HTERT RPE-1 (cell line): ENCODE data around the gene FAM153A.
"Not testable (repeated sequence)": the region's sequence is repeated elsewhere in the genome, so short reads cannot be mapped to it uniquely, and the experiment has no call there.

Experiments
- in situ Hi-C: fragments of 300-500 bp; cut with MboI; formaldehyde crosslinking; loops from 4 replicates; pipeline ENCODE4 v1.14.3; 2020; ENCODE audit warnings: low sequenced_read_pairs

FAM153A gene

DNA sequence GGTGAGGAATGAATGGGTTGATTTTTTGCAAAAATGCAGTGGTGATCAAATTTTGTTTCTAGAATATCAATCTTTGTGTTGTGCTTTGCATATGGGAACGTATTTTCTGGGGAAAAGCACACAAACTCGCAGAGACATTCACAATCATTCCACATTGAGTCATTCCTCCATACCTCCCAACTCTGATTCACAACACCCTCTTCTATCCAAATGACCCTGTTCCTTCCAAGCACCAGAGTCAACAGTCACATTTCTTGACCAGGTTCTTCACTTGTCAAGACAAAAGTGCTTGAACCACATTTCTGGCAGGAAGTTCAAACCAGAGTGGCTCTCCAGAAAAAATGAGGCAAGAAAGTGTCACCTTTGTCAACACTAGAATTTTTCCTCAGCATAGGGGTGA is 35.3 kb downstream of the FAM153A start:
- in situ Hi-C loops, result not testable (repeated sequence)

GRCh38 chr5:177724858-177725257 is 57.8 kb downstream of the FAM153A start:
- in situ Hi-C loops, result not testable (repeated sequence)

DNA sequence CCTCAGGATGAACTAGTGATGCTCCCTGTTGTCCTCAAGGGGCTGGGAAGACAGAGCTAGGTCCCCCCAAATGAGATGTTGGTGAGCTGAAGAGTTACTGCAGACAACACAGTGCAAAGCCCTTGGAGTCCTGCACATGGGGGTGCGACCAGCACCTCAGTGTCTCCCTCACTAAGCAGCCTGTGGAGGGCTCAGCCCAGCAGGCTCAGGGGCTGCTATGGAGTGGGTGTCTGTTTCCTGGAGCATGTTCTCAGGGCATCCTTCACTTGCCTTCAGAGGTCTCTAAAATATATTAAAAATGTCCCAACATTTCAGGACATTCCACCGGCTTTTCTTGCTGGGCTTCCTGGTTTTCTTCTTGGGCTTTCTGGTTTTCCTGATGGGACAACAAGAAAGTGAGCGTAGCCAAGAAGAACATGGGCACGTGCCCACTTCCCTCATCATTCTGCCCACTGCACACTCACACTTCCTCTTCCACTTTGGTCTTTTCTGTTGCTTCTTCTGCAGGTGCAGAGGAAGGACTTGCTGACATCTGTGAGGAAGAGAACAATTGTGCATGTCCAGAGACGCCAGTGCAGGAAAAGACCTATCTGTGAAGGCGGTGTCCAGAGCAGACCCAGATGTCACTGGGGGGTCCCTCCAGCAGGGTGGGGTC is 58.7 kb downstream of the FAM153A start:
- in situ Hi-C loops, result not testable (repeated sequence)

DNA sequence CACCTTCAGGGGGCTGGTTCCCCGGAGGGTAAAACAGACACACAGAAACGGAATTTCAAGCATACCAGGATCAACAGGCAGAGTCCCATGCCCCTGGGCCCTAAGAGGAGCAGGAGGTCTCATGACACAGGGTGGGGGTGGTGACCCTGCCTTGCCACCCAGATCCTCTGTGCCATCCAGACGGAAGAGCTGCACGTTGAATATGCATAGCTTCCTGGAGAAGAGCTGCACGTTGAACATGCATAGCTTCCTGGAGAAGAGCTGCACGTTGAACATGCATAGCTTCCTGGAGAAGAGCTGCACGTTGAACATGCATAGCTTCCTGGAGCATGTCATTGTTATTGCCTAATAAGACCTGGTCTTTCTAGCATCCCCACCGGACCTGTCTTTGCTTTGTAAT is 59.9 kb downstream of the FAM153A start:
- in situ Hi-C loops, result not testable (repeated sequence)

GRCh38 chr5:177719989-177720388 is 62.7 kb downstream of the FAM153A start:
- in situ Hi-C loops, result not testable (repeated sequence)

DNA sequence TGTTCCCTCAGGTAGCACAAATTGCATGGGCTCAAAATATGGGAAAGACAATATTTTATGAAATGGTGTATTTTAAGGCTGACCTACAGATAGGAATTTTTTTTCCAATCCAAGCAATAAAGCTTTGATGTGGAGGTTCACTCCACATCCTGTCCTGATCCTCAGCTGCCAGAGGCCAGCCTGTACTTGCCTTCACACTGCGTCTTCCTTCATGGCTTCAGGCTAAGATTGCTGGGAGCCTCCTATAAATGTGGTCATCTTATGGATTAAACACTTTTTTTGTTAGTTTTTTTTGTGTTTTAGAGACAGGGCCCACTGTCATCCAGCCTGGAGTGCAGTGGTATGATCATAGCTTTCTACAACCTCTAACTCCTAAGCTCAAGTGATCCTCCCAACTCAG is 67.3 kb downstream of the FAM153A start:
- in situ Hi-C loops, result not testable (repeated sequence)

DNA sequence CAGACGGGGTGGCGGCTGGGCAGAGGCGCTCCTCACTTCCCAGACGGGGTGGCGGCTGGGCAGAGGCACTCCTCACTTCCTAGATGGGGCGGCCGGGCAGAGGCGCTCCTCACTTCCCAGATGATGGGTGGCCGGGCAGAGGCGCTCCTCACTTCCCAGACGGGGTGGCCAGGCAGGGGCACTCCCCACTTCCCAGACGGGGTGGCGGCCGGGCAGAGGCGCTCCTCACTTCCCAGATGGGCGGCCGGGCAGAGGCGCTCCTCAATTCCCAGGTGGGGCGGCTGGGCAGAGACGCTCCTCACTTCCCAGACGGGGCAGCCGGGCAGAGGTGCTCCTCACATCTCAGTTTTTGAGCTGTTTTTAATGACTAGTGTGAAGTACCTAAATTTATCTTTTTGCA is 86.6 kb downstream of the FAM153A start:
- in situ Hi-C loops, result not testable (repeated sequence)

DNA sequence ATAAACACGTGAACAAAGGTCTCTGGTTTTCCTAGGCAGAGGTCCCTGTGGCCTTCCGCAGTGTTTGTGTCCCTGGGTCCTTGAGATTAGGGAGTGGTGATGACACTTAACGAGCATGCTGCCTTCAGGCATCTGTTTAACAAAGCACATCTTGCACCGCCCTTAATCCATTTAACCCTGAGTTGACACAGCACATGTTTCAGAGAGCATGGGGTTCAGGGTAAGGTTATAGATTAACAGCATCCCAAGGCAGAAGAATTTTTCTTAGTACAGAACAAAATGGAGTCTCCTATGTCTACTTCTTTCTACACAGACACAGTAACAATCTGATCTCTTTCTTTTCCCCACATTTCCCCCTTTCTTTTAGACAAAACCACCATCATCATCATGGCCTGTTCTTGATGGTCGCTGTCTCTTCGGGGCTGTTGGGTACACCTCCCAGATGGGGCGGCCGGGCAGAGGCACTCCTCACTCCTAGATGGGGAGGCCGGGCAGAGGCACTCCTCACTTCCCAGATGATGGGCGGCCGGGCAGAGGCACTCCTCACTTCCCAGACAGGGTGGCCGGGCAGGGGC is 87.3 kb downstream of the FAM153A start:
- in situ Hi-C loops, result not testable (repeated sequence)

- in situ Hi-C loops, result not testable (repeated sequence)
Measured at GRCh38 chr5:177694518-177694835, 88.2 kb downstream of the FAM153A start.

GRCh38 chr5:177693671-177694517 is 88.8 kb downstream of the FAM153A start:
- in situ Hi-C loops, result not testable (repeated sequence)

GRCh38 chr5:177692969-177693368 is 89.7 kb downstream of the FAM153A start:
- in situ Hi-C loops, result not testable (repeated sequence)

GRCh38 chr5:177692507-177692906 is 90.2 kb downstream of the FAM153A start:
- in situ Hi-C loops, result not testable (repeated sequence)

DNA sequence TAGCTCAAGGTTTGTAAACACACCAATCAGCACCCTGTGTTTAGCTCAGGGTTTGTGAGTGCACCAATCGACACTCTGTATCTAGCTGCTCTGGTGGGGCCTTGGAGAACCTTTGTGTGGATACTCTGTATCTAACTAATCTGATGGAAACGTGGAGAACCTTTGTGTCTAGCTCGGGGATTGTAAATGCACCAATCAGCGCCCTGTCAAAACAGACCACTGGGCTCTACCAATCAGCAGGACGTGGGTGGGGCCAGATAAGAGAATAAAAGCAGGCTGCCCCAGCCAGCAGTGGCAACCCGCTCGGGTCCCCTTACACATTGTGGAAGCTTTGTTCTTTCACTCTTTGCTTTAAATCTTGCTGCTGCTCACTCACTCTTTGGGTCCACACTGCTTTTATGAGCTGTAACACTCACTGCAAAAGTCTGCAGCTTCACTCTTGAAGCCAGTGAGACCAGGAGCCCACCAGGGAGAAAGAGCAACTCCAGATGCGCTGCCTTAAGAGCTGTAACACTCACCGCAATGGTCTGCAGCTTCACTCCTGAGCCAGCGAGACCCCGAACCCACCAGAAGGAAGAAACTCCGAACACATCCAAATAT is 93.6 kb downstream of the FAM153A start:
- in situ Hi-C loops, result not testable (repeated sequence)

DNA sequence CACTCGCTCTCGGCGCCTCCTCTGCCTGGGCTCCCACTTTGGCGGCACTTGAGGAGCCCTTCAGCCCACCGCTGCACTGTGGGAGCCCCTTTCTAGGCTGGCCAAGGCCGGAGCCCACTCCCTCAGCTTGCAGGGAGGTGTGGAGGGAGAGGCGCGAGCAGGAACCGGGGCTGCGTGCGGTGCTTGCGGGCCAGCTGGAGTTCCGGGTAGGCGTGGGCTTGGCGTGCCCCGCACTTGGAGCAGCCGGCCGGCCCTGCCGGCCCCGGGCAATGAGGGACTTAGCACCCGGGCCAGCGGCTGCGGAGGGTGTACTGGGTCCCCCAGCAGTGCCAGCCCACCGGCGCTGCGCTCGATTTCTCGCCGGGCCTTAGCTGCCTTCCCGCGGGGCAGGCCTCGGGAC is 94.6 kb downstream of the FAM153A start:
- in situ Hi-C loops, result not testable (repeated sequence)

- in situ Hi-C loops, result not testable (repeated sequence)
Measured at GRCh38 chr5:177681920-177682319, 100.8 kb downstream of the FAM153A start.
